Aorta (tissue), 5 donors: Measurements from ENCODE around the gene APPL1. TPM values are rescaled to one million over a fixed set of nuclear protein-coding genes. Genes with fewer than 3 reads are reported as not detected.

Experiments used
- ATAC-seq: fragments of 200-7000 bp; cut with Tn5 transposase; one replicate; pipeline ENCODE4 v1.9.1; 2022; ENCODE audit warnings: moderate library complexity; ENCODE audit not compliant: low FRiP score
- DNase-seq, 2 donors: peaks; one replicate each; pipeline ENCODE4 v3.0.0-alpha.2; 2020
- H3K27ac ChIP-seq, 2 donors: one replicate each; pipeline ENCODE4 v1.5.1; 2013; ENCODE audit warnings: low read length in 2 of 2, mild to moderate bottlenecking in 2 of 2, moderate library complexity in 2 of 2, control low read depth in 1 of 2, inconsistent platforms in 1 of 2, low read depth in 1 of 2
- H3K27me3 ChIP-seq, 2 donors: one replicate each; pipeline ENCODE4 v1.6.1; 2013; ENCODE audit warnings: control low read depth in 1 of 2, low read length in 1 of 2, mild to moderate bottlenecking in 1 of 2, moderate library complexity in 1 of 2; ENCODE audit not compliant: insufficient read depth in 2 of 2, control insufficient read depth in 1 of 2
- H3K36me3 ChIP-seq, 2 donors: one replicate each; pipeline ENCODE4 v1.6.1; 2013; ENCODE audit warnings: control low read depth in 1 of 2, low read length in 1 of 2, mild to moderate bottlenecking in 1 of 2; ENCODE audit not compliant: insufficient read depth in 2 of 2, control insufficient read depth in 1 of 2
- H3K4me1 ChIP-seq, 2 donors: one replicate each; pipeline ENCODE4 v1.6.1; 2013; ENCODE audit warnings: low read length in 2 of 2, control low read depth in 1 of 2, mild to moderate bottlenecking in 1 of 2, moderate library complexity in 1 of 2; ENCODE audit not compliant: insufficient read depth in 2 of 2, control insufficient read depth in 1 of 2
- H3K4me3 ChIP-seq, 2 donors: one replicate each; pipeline ENCODE4 v1.5.1; 2013; ENCODE audit warnings: low read length in 2 of 2, control low read depth in 1 of 2, mild to moderate bottlenecking in 1 of 2
- H3K9me3 ChIP-seq: one replicate; pipeline ENCODE4 v1.6.1; 2013; ENCODE audit warnings: mild to moderate bottlenecking, low read length; ENCODE audit not compliant: control insufficient read depth
- WGBS, 2 donors: extraction: QIAGEN DNeasy Blood & Tissue Kit; methylation state at CpG; one replicate each; pipeline ENCODE4 v1.1.7; 2013; 5-methylcytosine and 5-hydroxymethylcytosine counted together
- intact Hi-C, 2 donors: fragments of 100-400 bp; cut with DNase I; formaldehyde crosslinking; loops; one replicate each; pipeline versions ENCODE4 v1.14.2 to v1.15.0; 2022
- polyA plus RNA-seq, 2 donors: library from polyadenylated mRNA; stranded (reverse); fragments of 200-250 nt; gene quantifications; one replicate each; pipeline ENCODE4 v1.2.3, GENCODE V29; 2013
- total RNA-seq, 2 donors: library from RNA; stranded (reverse); fragmentation: NEBNext Ultra II Directional; extraction: Animal tissue kit (Norgen Biotek cat#: 25700); gene quantifications; one replicate each; pipeline ENCODE4 v1.2.1, GENCODE V29; 2021
- donor health status: healthy with polysubstance abuse.
- donor health status: Bipolar disorder and iron deficiency.
- donor health status: DM: no; HTN: no; CAD: no.
- donor health status: DM: no; HTN: no; CAD: no.
- donor health status: DM: yes; HTN: yes; CAD: no.

The APPL1 gene
- total and polyA plus RNA-seq, 4 donors, result 13.1 to 54.7 (median 27.0) TPM

- intact Hi-C loops, result loop anchor here in 1 of 2 donors (10.0 kb wide), 1 partner anchor 117 kb away; no protein-coding TSS in a partner anchor
- WGBS, 2 donors, result 50 to 67% methylated on average over 2 of the region's 2 CpGs
- Histone ChIP-seq H3K9me3 (no peaks in the 10 kb centered on the region), H3K36me3 (no peaks in the 10 kb centered on the region), H3K4me3 (no peak overlapping the region), H3K4me1 (no peaks in the 10 kb centered on the region), H3K27ac (no peak overlapping the region), H3K27me3 (no peaks in the 10 kb centered on the region)
- DNase-seq (no peak), ATAC-seq (no peak)
Observed at GRCh38 chr3:57221883-57222282, 5.6 kb upstream of the APPL1 start.

GRCh38 chr3:57224856-57225255 is 2.7 kb upstream of the APPL1 start:
- no peak overlapping the region for H3K27ac ChIP-seq
- 66 to 71% methylated on average over 4 of the region's 4 CpGs for WGBS, 2 donors
- H3K4me1 ChIP-seq, result no peaks in the 10 kb centered on the region
- no peak overlapping the region for H3K4me3 ChIP-seq
- DNase-seq (no peak), ATAC-seq (no peak)
- H3K36me3 ChIP-seq, result no peaks in the 10 kb centered on the region
- no peaks in the 10 kb centered on the region for H3K9me3 ChIP-seq
- intact Hi-C loops, result loop anchor here (5.0 to 10.0 kb wide), 3 partner anchors 63 to 532 kb away; partner anchors contain the start of gene SLMAP (in 1 of the 2)
- H3K27me3 ChIP-seq, result no peaks in the 10 kb centered on the region

DNA sequence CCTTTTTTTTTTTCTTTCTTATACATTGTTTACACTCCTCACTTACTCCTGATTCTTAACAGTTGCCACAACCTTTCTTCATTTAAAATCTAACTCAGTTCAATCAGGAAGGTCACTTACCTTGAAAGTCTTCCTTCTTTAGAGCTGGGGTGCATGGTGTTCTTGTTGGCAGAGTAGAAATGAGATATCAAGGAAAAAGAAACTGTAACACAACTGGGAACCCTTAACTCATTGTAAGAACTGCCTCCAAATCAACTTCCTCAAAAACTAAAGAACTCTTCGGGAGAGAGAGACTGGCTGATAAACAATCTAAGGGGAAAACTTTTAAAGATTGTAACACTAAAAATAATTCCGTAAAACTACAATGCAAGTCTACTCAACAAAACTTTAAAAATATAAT is 1.4 kb upstream of the APPL1 start:
- Histone ChIP-seq H3K4me3 (no peak overlapping the region), H3K4me1 (peaks cover 0 to 1% of the 10 kb centered on the region in 2 donors), H3K27me3 (no peaks in the 10 kb centered on the region), H3K9me3 (no peaks in the 10 kb centered on the region), H3K27ac (no peak overlapping the region), H3K36me3 (no peaks in the 10 kb centered on the region)
- intact Hi-C loops, result loop anchor here (2.0 to 10.0 kb wide), 4 partner anchors 61 to 531 kb away; partner anchors contain the start of genes IL17RD (in 1 of the 2) and SLMAP (in 1 of the 2)
- DNase-seq, result no peak
- ATAC-seq, result no peak
- 22 to 34% methylated on average over 2 of the region's 2 CpGs for WGBS, 2 donors

- peak; percentile 78 for ATAC-seq
- Histone ChIP-seq H3K36me3 (no peaks in the 10 kb centered on the region), H3K4me3 (peak overlapping the region; percentile 82 to 89), H3K27ac (peak overlapping the region; percentile 20 to 78), H3K9me3 (no peaks in the 10 kb centered on the region), H3K27me3 (no peaks in the 10 kb centered on the region), H3K4me1 (peaks cover 0 to 1% of the 10 kb centered on the region in 2 donors)
- WGBS, 2 donors, result 0% methylated on average over 62 to 70 of the region's 70 CpGs
- intact Hi-C loops, result loop anchor here (2.0 to 10.0 kb wide), 4 partner anchors 63 to 529 kb away; partner anchors contain the start of genes IL17RD (in 1 of the 2) and SLMAP (in 1 of the 2)
- DNase-seq, result peak; percentile 58 to 85
Observed at GRCh38 chr3:57227930-57228751, 612 bp downstream of the APPL1 start.

DNA sequence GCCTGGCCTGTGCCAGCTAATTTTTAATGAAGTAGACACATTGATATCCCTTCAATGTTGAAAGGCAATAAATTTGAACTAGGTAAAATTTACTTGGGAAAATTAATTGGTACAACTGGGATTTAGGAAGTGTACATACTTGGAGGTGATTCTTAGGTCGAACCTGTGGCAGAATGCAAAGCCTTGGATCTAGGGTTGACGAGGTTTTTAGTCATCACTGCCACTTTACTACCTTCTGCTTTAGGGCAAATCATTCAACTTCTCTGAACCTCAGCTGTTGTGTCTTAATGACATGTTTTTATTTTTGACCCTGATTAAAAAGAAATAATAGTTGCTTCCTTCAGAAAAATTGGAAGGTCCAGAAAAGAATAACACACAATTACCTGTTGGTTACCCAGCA is 2.5 kb downstream of the APPL1 start:
- 82 to 83% methylated on average over 2 of the region's 2 CpGs for WGBS, 2 donors
- no peak for ATAC-seq
- no peak for DNase-seq
- no peak overlapping the region for H3K27ac ChIP-seq
- intact Hi-C loops, result no loop called here
- H3K27me3 ChIP-seq, result no peaks in the 10 kb centered on the region
- H3K4me1 ChIP-seq, result peaks cover 0 to 1% of the 10 kb centered on the region in 2 donors
- no peak overlapping the region for H3K4me3 ChIP-seq
- H3K36me3 ChIP-seq, result no peaks in the 10 kb centered on the region
- no peaks in the 10 kb centered on the region for H3K9me3 ChIP-seq

- no peak for DNase-seq
- intact Hi-C loops, result no loop called here
- Histone ChIP-seq H3K27ac (no peak overlapping the region), H3K36me3 (no peaks in the 10 kb centered on the region), H3K4me3 (no peak overlapping the region), H3K9me3 (no peaks in the 10 kb centered on the region), H3K27me3 (no peaks in the 10 kb centered on the region), H3K4me1 (peaks cover 0 to 1% of the 10 kb centered on the region in 2 donors)
- ATAC-seq, result no peak
- 77 to 82% methylated on average over 2 of the region's 2 CpGs for WGBS, 2 donors
Observed at GRCh38 chr3:57233799-57234198, 6.3 kb downstream of the APPL1 start.

- no peaks in the 10 kb centered on the region for H3K9me3 ChIP-seq
- 83 to 86% methylated on average over 13 of the region's 13 CpGs for whole genome bisulfite sequencing, 2 donors
- no peaks in the 10 kb centered on the region for H3K27me3 ChIP-seq
- DNase-seq (no peak), ATAC-seq (no peak)
- no peaks in the 10 kb centered on the region for H3K36me3 ChIP-seq
- no peak overlapping the region for H3K4me3 ChIP-seq
- no peak overlapping the region for H3K27ac ChIP-seq
- intact Hi-C loops, result no loop called here
- H3K4me1 ChIP-seq, result peaks cover 0 to 1% of the 10 kb centered on the region in 2 donors
Observed at GRCh38 chr3:57234613-57235575, 7.4 kb downstream of the APPL1 start.

DNA sequence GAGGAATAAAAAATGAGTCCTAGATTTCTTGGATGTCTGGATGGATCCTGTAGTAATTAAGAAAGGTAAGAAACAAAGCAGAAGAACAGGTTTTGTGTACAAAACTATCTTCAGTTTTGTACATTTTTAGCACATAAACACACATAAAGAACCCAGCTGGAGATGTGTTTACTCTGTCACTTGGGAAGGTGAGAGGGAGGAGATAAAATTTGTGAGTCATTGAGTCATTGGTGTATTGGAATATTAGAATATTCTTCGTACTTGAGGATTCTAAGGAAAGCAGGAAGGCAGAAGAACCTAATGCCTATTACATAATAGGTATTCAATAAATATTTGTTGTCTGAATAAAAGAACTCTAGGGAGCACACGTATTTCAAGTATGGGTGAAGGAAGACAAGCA is 17.4 kb downstream of the APPL1 start:
- H3K9me3 ChIP-seq, result no peaks in the 10 kb centered on the region
- no peak for DNase-seq
- H3K36me3 ChIP-seq, result peaks cover 10 to 11% of the 10 kb centered on the region in 2 donors
- no peak overlapping the region for H3K27ac ChIP-seq
- WGBS, 2 donors, result 83 to 87% methylated on average over 2 of the region's 2 CpGs
- no peaks in the 10 kb centered on the region for H3K4me1 ChIP-seq
- H3K27me3 ChIP-seq, result no peaks in the 10 kb centered on the region
- intact Hi-C loops, result no loop called here
- no peak for ATAC-seq
- no peak overlapping the region for H3K4me3 ChIP-seq
